Stimulated activated CD8-positive, alpha-beta memory T cell treated with anti-CD3 and anti-CD28 coated beads, Interleukin-15, amount 100 ng/mL, for 24 hours (primary cell): Measurements from ENCODE around the gene NIPSNAP3A.

Source experiments
- DNase-seq: peaks from one replicate; pipeline ENCODE4 v3.0.0-alpha.2; 2020; ENCODE audit warnings: low read depth

NIPSNAP3A gene

GRCh38 chr9:104808035-104808614 is 60.6 kb downstream of the NIPSNAP3A start:
- DNase-seq: no peak
